Measurements from ENCODE around the gene ENDOV.

DNA sequence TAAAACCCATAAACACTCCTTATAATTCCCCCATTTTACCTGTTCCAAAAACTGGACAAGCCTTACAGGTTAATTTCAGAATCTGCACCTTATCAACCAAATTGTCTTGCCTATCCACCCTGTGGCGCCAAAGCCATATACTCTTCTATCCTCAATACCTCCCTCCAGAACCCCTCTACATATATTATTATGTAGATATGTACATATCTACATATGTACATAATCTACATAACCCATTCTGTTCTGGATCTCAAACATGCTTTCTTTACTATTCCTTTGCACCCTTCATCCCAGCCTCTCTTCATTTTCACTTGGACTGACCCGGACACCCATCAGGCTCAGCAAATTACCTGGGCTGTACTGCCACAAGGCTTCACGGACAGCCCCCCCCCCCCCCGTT is 12.0 kb upstream of the ENDOV start:
- TF ChIP-seq, protein P1, sequence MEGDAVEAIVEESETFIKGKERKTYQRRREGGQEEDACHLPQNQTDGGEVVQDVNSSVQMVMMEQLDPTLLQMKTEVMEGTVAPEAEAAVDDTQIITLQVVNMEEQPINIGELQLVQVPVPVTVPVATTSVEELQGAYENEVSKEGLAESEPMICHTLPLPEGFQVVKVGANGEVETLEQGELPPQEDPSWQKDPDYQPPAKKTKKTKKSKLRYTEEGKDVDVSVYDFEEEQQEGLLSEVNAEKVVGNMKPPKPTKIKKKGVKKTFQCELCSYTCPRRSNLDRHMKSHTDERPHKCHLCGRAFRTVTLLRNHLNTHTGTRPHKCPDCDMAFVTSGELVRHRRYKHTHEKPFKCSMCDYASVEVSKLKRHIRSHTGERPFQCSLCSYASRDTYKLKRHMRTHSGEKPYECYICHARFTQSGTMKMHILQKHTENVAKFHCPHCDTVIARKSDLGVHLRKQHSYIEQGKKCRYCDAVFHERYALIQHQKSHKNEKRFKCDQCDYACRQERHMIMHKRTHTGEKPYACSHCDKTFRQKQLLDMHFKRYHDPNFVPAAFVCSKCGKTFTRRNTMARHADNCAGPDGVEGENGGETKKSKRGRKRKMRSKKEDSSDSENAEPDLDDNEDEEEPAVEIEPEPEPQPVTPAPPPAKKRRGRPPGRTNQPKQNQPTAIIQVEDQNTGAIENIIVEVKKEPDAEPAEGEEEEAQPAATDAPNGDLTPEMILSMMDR (conservative IDR thresholded peaks at IDR 0.05 in 1 of 2, IDR thresholded peaks at IDR 0.05 in 1 of 2; ENCODE audit: low read depth in 1 of 2, low read length in 2 of 2): no peak
- no peak for TF ChIP-seq EZH2 (IDR thresholded peaks at IDR 0.05; ENCODE audit: low read length, missing control alignments)

All from fibroblast of lung (primary cell).